HepG2 (cell line): ENCODE results near the gene ALMS1. TPM values are rescaled to one million over a fixed set of nuclear protein-coding genes. Genes with fewer than 3 reads are reported as not detected.

Experiments used
- ATAC-seq: fragments of 200-7000 bp; cut with Tn5 transposase; 3 replicates; pipeline ENCODE4 v1.9.1; 2020; ENCODE audit warnings: mild to moderate bottlenecking, moderate library complexity
- BruUV-seq: library from RNA; stranded (reverse); fragments of 400-500 nt; replicated peaks from 2 replicates; lab custom pipeline; 2021; lab: Mats Ljungman, UMichigan
- CTCF ChIA-PET: fragments of 300-600 bp; formaldehyde crosslinking; extraction: SDS; loops from one replicate; lab custom pipeline; 2021; ENCODE audit warnings: low total read pairs, inconsistent platforms, low intra/inter-chr PET ratio; lab: Yijun Ruan, JAX
- POLR2A ChIA-PET: fragments of 350-600 bp; sonication (Branson Sonifier 250); formaldehyde crosslinking; loops from one replicate; lab custom pipeline; 2020; ENCODE audit warnings: antibody characterized with exemption, inconsistent platforms; lab: Yijun Ruan, JAX
- DNase-seq: peaks from one replicate; pipeline ENCODE4 v3.0.0-alpha.2; 2015; ENCODE audit warnings: low spot score
- FAIRE-seq: peaks from 3 replicates; lab custom pipeline; 2011; peaks lifted over from hg19 to GRCh38; lab: Jason Lieb, UNC
- H2AFZ ChIP-seq: one replicate; pipeline ENCODE4 v1.6.1; 2011; ENCODE audit warnings: low read length, inconsistent platforms
- H3K27ac ChIP-seq: fragments of 300-600 bp; 3 replicates; pipeline ENCODE4 v1.8.0; 2011; ENCODE audit warnings: mixed run types, mild to moderate bottlenecking, mixed read lengths, low read length, inconsistent platforms; ENCODE audit not compliant: insufficient read depth; ENCODE audit errors: extremely low read length
- H3K27me3 ChIP-seq, 2 experiments: fragments of 200-600 bp in 1 of 2; 2 replicates in 1 of 2; 3 replicates in 1 of 2; pipeline versions ENCODE4 v1.6.0 to v1.8.0; 2011; ENCODE audit warnings: low read length in 2 of 2, mild to moderate bottlenecking in 2 of 2, moderate library complexity in 2 of 2, inconsistent platforms in 1 of 2; ENCODE audit not compliant: insufficient read depth in 2 of 2, control insufficient read depth in 1 of 2
- H3K36me3 ChIP-seq, 2 experiments: fragments of 200-600 bp in 1 of 2; replicated peaks in 1 of 2; 2 replicates in 1 of 2; 3 replicates in 1 of 2; pipeline versions ENCODE4 v1.5.1 to v1.8.0; 2011; ENCODE audit warnings: low read length in 2 of 2, inconsistent platforms in 1 of 2; ENCODE audit not compliant: insufficient read depth in 2 of 2, control insufficient read depth in 1 of 2
- H3K4me1 ChIP-seq: 2 replicates; pipeline ENCODE4 v1.5.1; 2012; ENCODE audit warnings: low read length, inconsistent platforms; ENCODE audit not compliant: insufficient read depth
- H3K4me2 ChIP-seq: 2 replicates; pipeline ENCODE4 v1.6.0; 2011; ENCODE audit warnings: low read depth, low read length, inconsistent platforms
- H3K4me3 ChIP-seq, 3 experiments: fragments of 200-600 bp in 1 of 3; sonication (generic), shearing (Covaris generic) in 1 of 3; replicated peaks in 1 of 3; 2 replicates each; pipeline ENCODE4 v1.5.1; 2011 to 2016; ENCODE audit warnings: low read length in 3 of 3, inconsistent platforms in 2 of 3, low read depth in 2 of 3, mild to moderate bottlenecking in 2 of 3, control low read depth in 1 of 3, mixed read lengths in 1 of 3; ENCODE audit not compliant: insufficient read depth in 1 of 3
- H3K79me2 ChIP-seq: one replicate; pipeline ENCODE4 v1.6.1; 2011; ENCODE audit warnings: low read length, inconsistent platforms; ENCODE audit not compliant: insufficient read depth
- H3K9ac ChIP-seq: 2 replicates; pipeline ENCODE4 v1.6.0; 2011; ENCODE audit warnings: mild to moderate bottlenecking, low read depth, low read length, inconsistent platforms; ENCODE audit not compliant: insufficient read depth
- H3K9me3 ChIP-seq: 2 replicates; pipeline ENCODE4 v1.5.1; 2012; ENCODE audit warnings: mild to moderate bottlenecking, low read length
- H4K20me1 ChIP-seq: 2 replicates; pipeline ENCODE4 v1.6.0; 2011; ENCODE audit warnings: inconsistent platforms, mild to moderate bottlenecking, low read length, moderate library complexity; ENCODE audit not compliant: insufficient read depth
- ASH2L ChIP-seq: fragments of 300-600, 200-600 bp; sonication (generic); IDR thresholded peaks from 2 replicates; pipeline ENCODE4 v1.7.0; 2017; ENCODE audit warnings: low read depth, mild to moderate bottlenecking, moderate library complexity, mixed read lengths, low read length; ENCODE audit not compliant: insufficient read length
- ATAD3A ChIP-seq: sonication (generic); formaldehyde crosslinking; IDR thresholded peaks from 2 replicates; pipeline ENCODE4 v1.4.0; 2020; ENCODE audit warnings: missing genetic modification reagents
- CEBPG ChIP-seq: IDR thresholded peaks from 2 replicates; pipeline ENCODE4 v1.6.1; 2016
- ELF4 ChIP-seq: sonication (generic); formaldehyde crosslinking; IDR thresholded peaks from 2 replicates; pipeline ENCODE4 v1.5.0; 2020; ENCODE audit warnings: missing genetic modification reagents, mild to moderate bottlenecking, moderate library complexity, borderline replicate concordance
- KDM4B ChIP-seq: sonication (generic); formaldehyde crosslinking; IDR thresholded peaks from 2 replicates; pipeline ENCODE4 v1.4.0; 2020; ENCODE audit warnings: missing genetic modification reagents
- MLLT10 ChIP-seq: sonication (generic); formaldehyde crosslinking; IDR thresholded peaks from 2 replicates; pipeline ENCODE4 v1.4.0; 2020; ENCODE audit warnings: missing genetic modification reagents
- MXD3 ChIP-seq: IDR thresholded peaks from 2 replicates; pipeline ENCODE4 v1.6.1; 2016; ENCODE audit warnings: mild to moderate bottlenecking, missing biosample characterization, missing genetic modification reagents
- PREB ChIP-seq: sonication (generic); formaldehyde crosslinking; IDR thresholded peaks from 2 replicates; pipeline ENCODE4 v1.4.0; 2020; ENCODE audit warnings: missing genetic modification reagents
- REL ChIP-seq: sonication (generic); formaldehyde crosslinking; conservative IDR thresholded peaks from 2 replicates; pipeline ENCODE4 v1.8.0; 2022; ENCODE audit warnings: mild to moderate bottlenecking, missing genetic modification reagents, moderate library complexity
- TCF12 ChIP-seq, 2 experiments: fragments of 450-650 bp in 1 of 2; sonication (generic) in 1 of 2; formaldehyde crosslinking in 1 of 2; IDR thresholded peaks; 2 replicates each; pipeline versions ENCODE4 v1.6.1 to v1.8.0; 2017 to 2022; ENCODE audit warnings: antibody characterized with exemption in 1 of 2, mild to moderate bottlenecking in 1 of 2, missing genetic modification reagents in 1 of 2, moderate library complexity in 1 of 2
- XRCC5 ChIP-seq: fragments of 200-400 bp; formaldehyde crosslinking; optimal IDR thresholded peaks from 2 replicates; pipeline ENCODE3; 2017; ENCODE audit warnings: mild to moderate bottlenecking, low read length
- ZBTB3 ChIP-seq: sonication (generic); formaldehyde crosslinking; IDR thresholded peaks from 2 replicates; pipeline ENCODE4 v1.4.0; 2020; ENCODE audit warnings: low read depth, mild to moderate bottlenecking, moderate library complexity, missing genetic modification reagents, borderline replicate concordance
- ZBTB46 ChIP-seq: sonication (generic); formaldehyde crosslinking; IDR thresholded peaks from 2 replicates; pipeline ENCODE4 v1.4.0; 2020; ENCODE audit warnings: mild to moderate bottlenecking, missing genetic modification reagents, borderline replicate concordance
- ZNF296 ChIP-seq: sonication (generic); formaldehyde crosslinking; conservative IDR thresholded peaks from 2 replicates; pipeline ENCODE4 v1.5.0; 2020; ENCODE audit warnings: mild to moderate bottlenecking, missing genetic modification reagents
- ZNF510 ChIP-seq: sonication (generic); formaldehyde crosslinking; IDR thresholded peaks from 2 replicates; pipeline ENCODE4 v1.4.0; 2020; ENCODE audit warnings: low read depth, mild to moderate bottlenecking, missing genetic modification reagents
- WGBS: methylation state at CpG from one replicate; pipeline ENCODE4 v1.1.6; 2017; ENCODE audit warnings: low lambda C conversion rate; 5-methylcytosine and 5-hydroxymethylcytosine counted together
- in situ Hi-C: cut with HindIII; loops from 2 replicates; pipeline ENCODE4 v1.10.0; 2017; ENCODE audit warnings: low pct_unique_long_range_greater_than_20kb; ENCODE audit not compliant: extremely low pct_ligation_motif_present
- intact Hi-C: fragments of 100-400 bp; cut with micrococcal nuclease; formaldehyde crosslinking; loops from one replicate; pipeline ENCODE4 v1.10.0; 2022; ENCODE audit not compliant: unreplicated experiment
- polyA plus RNA-seq, 8 experiments: library from polyadenylated mRNA; depleted of rRNA in 3 of 8; stranded (reverse) in 7 of 8; unstranded in 1 of 8; fragments of >200 nt; fragmentation: Illumina TruSeq in 4 of 8; extraction: Trizol in 4 of 8; gene quantifications; 2 replicates each; pipeline versions ENCODE4 v1.2.1 to v1.2.3, GENCODE V29; 2011 to 2016; ENCODE audit warnings: low read depth in 4 of 8, missing spikeins in 1 of 8, mixed read lengths in 1 of 8; ENCODE audit not compliant: insufficient read depth in 1 of 8
- total RNA-seq, 5 experiments: library from RNA; depleted of rRNA; stranded (reverse); fragments of >200 nt; fragmentation: Illumina TruSeq; extraction: Trizol; gene quantifications; 2 replicates each; pipeline ENCODE4 v1.2.3, GENCODE V29; 2016; ENCODE audit warnings: low read depth in 1 of 5

ALMS1 gene
- total and polyA plus RNA-seq, 2 of the 13 experiments (the other 11 are each of a cell fraction or from before 2014, with no cell fraction given): 12.9 to 21.2 TPM

- DNase-seq: no peak
These were observed 266.7 kb downstream of the ALMS1 start for GRCh38 chr2:73652348-73652747.

GRCh38 chr2:73654175-73654574 lies 268.5 kb downstream of the ALMS1 start:
- in situ Hi-C loops (no loop called here), intact Hi-C loops (no loop called here)
- H3K9ac ChIP-seq: no peak overlapping the region
- ATAC-seq (no peak), DNase-seq (no peak), FAIRE-seq (no peak)
- H2AFZ ChIP-seq: no peak overlapping the region
- no peaks in the 10 kb centered on the region for H4K20me1 ChIP-seq
- no peak overlapping the region for H3K27ac ChIP-seq
- BruUV-seq: no TSS peak
- CTCF ChIA-PET: no interaction called here
- H3K79me2 ChIP-seq: no peaks in the 10 kb centered on the region
- H3K9me3 ChIP-seq: no peaks in the 10 kb centered on the region
- no peaks in the 10 kb centered on the region for H3K4me1 ChIP-seq
- H3K4me2 ChIP-seq: no peak overlapping the region
- H3K27me3 ChIP-seq: no peaks in the 10 kb centered on the region
- POLR2A ChIA-PET: no interaction called here
- no peaks in the 10 kb centered on the region for H3K36me3 ChIP-seq
- 36% methylated on average over 2 of the region's 2 CpGs for WGBS
- no peak overlapping the region for H3K4me3 ChIP-seq
- no peak for TF ChIP-seq PREB (CRISPR knock-in tag)
- no peak for TF ChIP-seq MXD3 (CRISPR knock-in tag)
- TF ChIP-seq TCF12 (IDR thresholded peaks at IDR 0.05): no peak
- TF ChIP-seq TCF12 (CRISPR knock-in tag; IDR thresholded peaks at IDR 0.05): no peak
- TF ChIP-seq ZNF296 (CRISPR knock-in tag): no peak
- no peak for TF ChIP-seq ZNF510 (CRISPR knock-in tag)
- no peak for TF ChIP-seq ASH2L
- TF ChIP-seq ZBTB3 (CRISPR knock-in tag): no peak
- TF ChIP-seq ELF4 (CRISPR knock-in tag): no peak
- no peak for TF ChIP-seq KDM4B
- TF ChIP-seq MLLT10 (CRISPR knock-in tag): no peak
- TF ChIP-seq ATAD3A (CRISPR knock-in tag): no peak
- TF ChIP-seq XRCC5: no peak
- no peak for TF ChIP-seq REL (CRISPR knock-in tag)

More at GRCh38 chr2:73652348-73652747, 266.7 kb downstream of the ALMS1 start:
- ChIA-PET POLR2A (no interaction called here), CTCF (no interaction called here)
- ATAC-seq: no peak
- TF ChIP-seq CEBPG (CRISPR knock-in tag) (no peak), ZBTB46 (CRISPR knock-in tag) (no peak)
- Histone ChIP-seq H3K36me3 (no peaks in the 10 kb centered on the region), H2AFZ (no peak overlapping the region), H3K27ac (no peak overlapping the region), H3K9me3 (no peaks in the 10 kb centered on the region), H4K20me1 (no peaks in the 10 kb centered on the region), H3K4me2 (no peak overlapping the region), H3K27me3 (no peaks in the 10 kb centered on the region), H3K79me2 (no peaks in the 10 kb centered on the region), H3K9ac (no peak overlapping the region), H3K4me1 (no peaks in the 10 kb centered on the region), H3K4me3 (no peak overlapping the region)
- WGBS: 49% methylated on average over 3 of the region's 3 CpGs
- FAIRE-seq: no peak
- intact Hi-C loops: no loop called here
- no TSS peak for BruUV-seq
- in situ Hi-C loops: no loop called here
